GM21737 (cell line): ENCODE measurements around the gene STUM.
"Not testable (repeated sequence)": the region's sequence is repeated elsewhere in the genome, so short reads cannot be mapped to it uniquely, and the experiment has no call there.

Experiments used
- ATAC-seq: cut with Tn5 transposase; IDR thresholded peaks from one replicate; pipeline ENCODE4 v1.9.1; 2021; ENCODE audit warnings: mild to moderate bottlenecking, moderate library complexity; ENCODE audit not compliant: unreplicated experiment

STUM gene

GRCh38 chr1:226635456-226635941 is 86.9 kb downstream of the STUM start:
- ATAC-seq = no peak

- no peak for ATAC-seq
These were observed 88.2 kb downstream of the STUM start for GRCh38 chr1:226636847-226637096.

- ATAC-seq = no peak
These were observed 88.8 kb downstream of the STUM start for GRCh38 chr1:226637147-226637935.

GRCh38 chr1:226638001-226638601 is 89.5 kb downstream of the STUM start:
- no peak for ATAC-seq

GRCh38 chr1:226638608-226639007 is 90.0 kb downstream of the STUM start:
- ATAC-seq = no peak

- ATAC-seq = not testable (repeated sequence)
These were observed 90.6 kb downstream of the STUM start for GRCh38 chr1:226639206-226639605.

- no peak for ATAC-seq
These were observed 91.1 kb downstream of the STUM start for GRCh38 chr1:226639631-226640061.

- no peak for ATAC-seq
These were observed 92.0 kb downstream of the STUM start for GRCh38 chr1:226640321-226641136.

GRCh38 chr1:226641671-226642231 is 93.2 kb downstream of the STUM start:
- no peak for ATAC-seq

GRCh38 chr1:226642421-226642820 is 93.9 kb downstream of the STUM start:
- no peak for ATAC-seq

- peak; percentile 49 for ATAC-seq
These were observed 94.6 kb downstream of the STUM start for GRCh38 chr1:226643177-226643576.

- ATAC-seq = peak; percentile 43
These were observed 95.3 kb downstream of the STUM start for GRCh38 chr1:226643611-226644540.

GRCh38 chr1:226644541-226645176 is 96.1 kb downstream of the STUM start:
- no peak for ATAC-seq

GRCh38 chr1:226645279-226645976 is 96.9 kb downstream of the STUM start:
- ATAC-seq = no peak

- no peak for ATAC-seq
These were observed 97.7 kb downstream of the STUM start for GRCh38 chr1:226646026-226646869.

- no peak for ATAC-seq
These were observed 98.4 kb downstream of the STUM start for GRCh38 chr1:226646870-226647449.

GRCh38 chr1:226647719-226648118 is 99.2 kb downstream of the STUM start:
- no peak for ATAC-seq

GRCh38 chr1:226648421-226648820 is 99.9 kb downstream of the STUM start:
- no peak for ATAC-seq
